Neural progenitor cell (in vitro differentiated cells): ENCODE data around the gene IGSF22. TPM values are rescaled to one million over a fixed set of nuclear protein-coding genes. Genes with fewer than 3 reads are reported as not detected.

Experiments
- DNase-seq: peaks from one replicate; pipeline ENCODE4 v3.0.0-alpha.2; 2016; ENCODE audit warnings: low spot score
- H2AFZ ChIP-seq: fragments of 200-600 bp; sonication (generic); replicated peaks from 2 replicates; pipeline ENCODE4 v1.6.1; 2016; ENCODE audit warnings: antibody characterized with exemption
- H3F3A ChIP-seq: fragments of 200-600 bp; sonication (generic); 2 replicates; pipeline ENCODE4 v1.6.1; 2016; ENCODE audit warnings: antibody characterized with exemption, low read depth
- H3K27ac ChIP-seq: fragments of 200-600 bp; sonication (generic); 2 replicates; pipeline ENCODE4 v1.5.1; 2016; ENCODE audit warnings: mild to moderate bottlenecking
- H3K27me3 ChIP-seq: fragments of 200-600 bp; sonication (generic); 2 replicates; pipeline ENCODE4 v1.6.1; 2016; ENCODE audit warnings: mild to moderate bottlenecking, moderate library complexity
- H3K36me3 ChIP-seq: fragments of 200-600 bp; sonication (generic); 2 replicates; pipeline ENCODE4 v1.5.1; 2016
- H3K4me1 ChIP-seq: fragments of 200-600 bp; sonication (generic); 2 replicates; pipeline ENCODE4 v1.6.1; 2016; ENCODE audit warnings: mixed run types
- H3K4me2 ChIP-seq: fragments of 200-600 bp; sonication (generic); 2 replicates; pipeline ENCODE4 v1.6.1; 2016
- H3K4me3 ChIP-seq: fragments of 200-600 bp; sonication (generic); 2 replicates; pipeline ENCODE4 v1.5.1; 2016
- H3K79me2 ChIP-seq: fragments of 200-600 bp; sonication (generic); 2 replicates; pipeline ENCODE4 v1.6.1; 2016; ENCODE audit warnings: low read depth
- H3K9ac ChIP-seq: fragments of 200-600 bp; sonication (generic); 2 replicates; pipeline ENCODE4 v1.6.1; 2016
- H3K9me3 ChIP-seq: fragments of 200-600 bp; sonication (generic); 2 replicates; pipeline ENCODE4 v1.5.1; 2016; ENCODE audit warnings: low read depth
- H4K20me1 ChIP-seq: fragments of 200-600 bp; sonication (generic); 2 replicates; pipeline ENCODE4 v1.6.1; 2016; ENCODE audit warnings: low read depth
- H3K27ac Mint-ChIP-seq: 3 replicates; pipeline ENCODE4 v1.8.0; 2021; ENCODE audit warnings: mixed read lengths
- H3K27me3 Mint-ChIP-seq: 2 replicates; pipeline ENCODE4 v1.8.0; 2022; ENCODE audit warnings: low read depth, mild to moderate bottlenecking, inconsistent platforms, moderate library complexity, mixed read lengths; ENCODE audit not compliant: insufficient read depth
- H3K36me3 Mint-ChIP-seq: 3 replicates; pipeline ENCODE4 v1.8.0; 2021; ENCODE audit warnings: mixed read lengths
- H3K4me1 Mint-ChIP-seq: 3 replicates; pipeline ENCODE4 v1.8.0; 2021; ENCODE audit warnings: mixed read lengths
- H3K4me3 Mint-ChIP-seq: 3 replicates; pipeline ENCODE4 v1.8.0; 2021; ENCODE audit warnings: mild to moderate bottlenecking, moderate library complexity, mixed read lengths
- H3K9me3 Mint-ChIP-seq: 3 replicates; pipeline ENCODE4 v1.8.0; 2020; ENCODE audit warnings: mixed read lengths
- EZH2 ChIP-seq: fragments of 200-600 bp; sonication (generic); IDR thresholded peaks from 2 replicates; pipeline ENCODE4 v1.6.1; 2017; ENCODE audit warnings: antibody characterized with exemption, mild to moderate bottlenecking, moderate library complexity
- EZH2phosphoT487 ChIP-seq: fragments of 200-600 bp; sonication (generic); IDR thresholded peaks from 2 replicates; pipeline ENCODE4 v1.6.1; 2017; ENCODE audit warnings: antibody characterized with exemption
- total RNA-seq: library from RNA; depleted of rRNA; stranded (reverse); fragments of >200 nt; gene quantifications from 2 replicates; pipeline ENCODE4 v1.2.3, GENCODE V29; 2015; ENCODE audit warnings: low replicate concordance
- TF ChIP-seq, protein P1 (sequence below): fragments of 200-600 bp; sonication (generic); IDR thresholded peaks from 2 replicates; pipeline ENCODE4 v1.5.1; 2017; ENCODE audit warnings: antibody characterized with exemption, mild to moderate bottlenecking

The IGSF22 gene
- total RNA-seq, 1 donor from 2014 or later, result 0.41 TPM

DNA sequence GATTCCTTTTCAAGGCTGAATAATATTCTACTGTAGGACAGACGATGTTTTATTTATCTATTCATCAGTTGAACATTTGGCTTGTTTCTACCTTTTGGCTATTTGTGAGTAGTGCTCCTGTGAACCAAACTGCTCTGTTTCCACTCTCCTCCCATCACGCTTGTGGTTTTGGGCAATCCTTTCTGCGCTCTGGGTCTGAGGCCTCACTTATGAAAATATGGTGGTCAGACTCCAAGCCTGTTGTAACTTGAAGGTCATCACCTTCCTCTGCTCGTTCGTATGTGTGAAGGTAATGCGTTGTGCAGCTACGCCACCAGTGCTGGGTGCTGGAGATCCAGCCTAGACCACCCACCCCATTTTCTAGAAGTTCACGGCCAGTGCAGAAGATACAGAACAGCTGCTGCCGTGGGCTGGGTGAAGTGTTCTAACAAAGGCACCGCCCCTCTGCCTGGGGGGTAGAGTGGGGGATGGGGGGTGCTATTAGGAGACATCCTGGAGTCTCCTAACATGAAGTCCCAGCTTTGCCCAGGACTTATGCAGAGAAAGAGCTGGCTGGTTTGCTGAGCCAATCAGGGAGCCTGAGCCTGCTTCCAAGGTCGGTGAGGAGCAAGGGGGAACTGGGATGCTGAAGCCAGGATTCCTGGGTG lies 44.6 kb upstream of the IGSF22 start:
- peaks cover 13% of the 10 kb centered on the region for H3K27me3 Mint-ChIP-seq
- no peaks in the 10 kb centered on the region for H3K4me1 ChIP-seq
- H3K4me3 Mint-ChIP-seq, result peak overlapping the region; percentile 38
- TF ChIP-seq EZH2, result no peak
- TF ChIP-seq, protein P1, sequence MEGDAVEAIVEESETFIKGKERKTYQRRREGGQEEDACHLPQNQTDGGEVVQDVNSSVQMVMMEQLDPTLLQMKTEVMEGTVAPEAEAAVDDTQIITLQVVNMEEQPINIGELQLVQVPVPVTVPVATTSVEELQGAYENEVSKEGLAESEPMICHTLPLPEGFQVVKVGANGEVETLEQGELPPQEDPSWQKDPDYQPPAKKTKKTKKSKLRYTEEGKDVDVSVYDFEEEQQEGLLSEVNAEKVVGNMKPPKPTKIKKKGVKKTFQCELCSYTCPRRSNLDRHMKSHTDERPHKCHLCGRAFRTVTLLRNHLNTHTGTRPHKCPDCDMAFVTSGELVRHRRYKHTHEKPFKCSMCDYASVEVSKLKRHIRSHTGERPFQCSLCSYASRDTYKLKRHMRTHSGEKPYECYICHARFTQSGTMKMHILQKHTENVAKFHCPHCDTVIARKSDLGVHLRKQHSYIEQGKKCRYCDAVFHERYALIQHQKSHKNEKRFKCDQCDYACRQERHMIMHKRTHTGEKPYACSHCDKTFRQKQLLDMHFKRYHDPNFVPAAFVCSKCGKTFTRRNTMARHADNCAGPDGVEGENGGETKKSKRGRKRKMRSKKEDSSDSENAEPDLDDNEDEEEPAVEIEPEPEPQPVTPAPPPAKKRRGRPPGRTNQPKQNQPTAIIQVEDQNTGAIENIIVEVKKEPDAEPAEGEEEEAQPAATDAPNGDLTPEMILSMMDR, result no peak
- no peak for TF ChIP-seq EZH2phosphoT487
- H4K20me1 ChIP-seq, result peaks cover 3% of the 10 kb centered on the region
- H3K36me3 ChIP-seq, result no peaks in the 10 kb centered on the region
- H3K27ac ChIP-seq, result no peak overlapping the region
- no peaks in the 10 kb centered on the region for H3F3A ChIP-seq
- H3K27ac Mint-ChIP-seq, result no peak overlapping the region
- no peak overlapping the region for H3K9ac ChIP-seq
- H3K79me2 ChIP-seq, result no peaks in the 10 kb centered on the region
- no peaks in the 10 kb centered on the region for H3K36me3 Mint-ChIP-seq
- no peak overlapping the region for H2AFZ ChIP-seq
- no peaks in the 10 kb centered on the region for H3K9me3 Mint-ChIP-seq
- no peaks in the 10 kb centered on the region for H3K4me1 Mint-ChIP-seq
- H3K4me3 ChIP-seq, result no peak overlapping the region
- H3K4me2 ChIP-seq, result no peak overlapping the region
- no peak for DNase-seq
- H3K27me3 ChIP-seq, result no peaks in the 10 kb centered on the region
- H3K9me3 ChIP-seq, result no peaks in the 10 kb centered on the region

DNA sequence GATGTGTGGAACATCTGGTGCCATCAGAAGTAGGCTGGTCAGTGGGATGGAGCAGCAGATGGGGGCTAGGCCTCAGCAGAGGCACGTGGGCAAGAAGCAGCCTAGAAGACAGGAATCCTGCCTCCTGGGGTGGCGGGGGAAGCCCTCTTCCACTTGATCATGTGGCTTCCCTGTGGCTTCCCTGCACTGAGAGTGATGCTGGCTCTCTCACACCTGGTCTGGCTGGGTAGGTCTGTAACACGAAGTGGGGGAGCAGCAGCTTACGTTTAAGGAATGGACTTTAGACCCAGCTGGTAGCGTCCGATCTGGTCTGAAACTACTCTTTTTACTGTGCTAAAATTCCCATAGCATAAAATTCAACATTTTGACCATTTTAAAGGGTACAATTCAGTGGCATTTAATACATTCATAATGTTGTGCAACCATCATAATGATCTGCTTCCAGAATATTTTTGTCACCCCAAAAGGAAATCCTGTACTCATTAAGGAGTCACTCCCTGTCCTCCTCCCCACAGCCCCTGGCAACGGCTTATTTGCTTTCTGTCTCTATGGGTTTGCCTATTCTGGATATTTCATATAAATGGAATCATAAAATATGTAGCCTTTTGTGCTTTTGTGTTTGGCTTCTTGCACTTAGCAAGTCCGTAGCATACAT lies 43.9 kb upstream of the IGSF22 start:
- Histone ChIP-seq H3K27me3 (no peaks in the 10 kb centered on the region), H3K9ac (no peak overlapping the region), H3F3A (no peaks in the 10 kb centered on the region), H4K20me1 (no peaks in the 10 kb centered on the region), H3K36me3 (no peaks in the 10 kb centered on the region), H3K4me2 (no peak overlapping the region), H3K4me3 (no peak overlapping the region), H3K27ac (no peak overlapping the region), H3K79me2 (no peaks in the 10 kb centered on the region), H2AFZ (no peak overlapping the region), H3K9me3 (no peaks in the 10 kb centered on the region), H3K4me1 (no peaks in the 10 kb centered on the region)
- Mint-ChIP-seq H3K9me3 (no peaks in the 10 kb centered on the region), H3K4me3 (no peak overlapping the region), H3K36me3 (no peaks in the 10 kb centered on the region), H3K27me3 (peaks cover 11% of the 10 kb centered on the region), H3K4me1 (no peaks in the 10 kb centered on the region), H3K27ac (no peak overlapping the region)
- no peak for DNase-seq
- TF ChIP-seq EZH2phosphoT487, result no peak
- TF ChIP-seq, protein P1, result no peak
- no peak for TF ChIP-seq EZH2

DNA sequence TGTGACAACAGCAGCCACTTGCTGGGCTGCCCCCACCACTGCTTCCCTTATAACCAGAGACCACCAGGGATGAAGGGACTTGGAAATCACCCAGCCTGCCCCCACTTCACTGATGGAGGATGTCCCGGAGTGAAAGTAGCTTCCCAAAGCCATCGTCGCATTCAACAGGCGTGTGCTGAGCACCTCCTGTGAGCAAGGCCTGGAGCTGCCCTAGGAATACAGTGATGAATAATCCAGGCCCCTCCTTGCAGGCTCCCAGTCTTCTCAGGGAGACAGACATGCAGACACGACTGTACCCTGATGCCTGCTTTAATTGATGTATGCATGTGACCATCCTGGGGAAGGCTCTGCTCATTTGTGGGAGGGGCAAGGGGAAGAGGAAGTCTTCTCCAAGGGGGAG lies 43.0 kb upstream of the IGSF22 start:
- DNase-seq, result no peak
- no peaks in the 10 kb centered on the region for H3K4me1 Mint-ChIP-seq
- H3K9ac ChIP-seq, result no peak overlapping the region
- peaks cover 13% of the 10 kb centered on the region for H3K27me3 Mint-ChIP-seq
- no peak overlapping the region for H3K27ac ChIP-seq
- no peaks in the 10 kb centered on the region for H3K9me3 ChIP-seq
- no peak overlapping the region for H3K4me3 ChIP-seq
- no peaks in the 10 kb centered on the region for H3K27me3 ChIP-seq
- H4K20me1 ChIP-seq, result no peaks in the 10 kb centered on the region
- no peaks in the 10 kb centered on the region for H3K4me1 ChIP-seq
- H3K27ac Mint-ChIP-seq, result no peak overlapping the region
- H3K4me3 Mint-ChIP-seq, result no peak overlapping the region
- no peaks in the 10 kb centered on the region for H3K9me3 Mint-ChIP-seq
- no peaks in the 10 kb centered on the region for H3F3A ChIP-seq
- H3K4me2 ChIP-seq, result no peak overlapping the region
- TF ChIP-seq, protein P1, result no peak
- TF ChIP-seq EZH2phosphoT487 (no peak), EZH2 (no peak)
- H3K79me2 ChIP-seq, result no peaks in the 10 kb centered on the region
- no peak overlapping the region for H2AFZ ChIP-seq
- no peaks in the 10 kb centered on the region for H3K36me3 Mint-ChIP-seq
- H3K36me3 ChIP-seq, result no peaks in the 10 kb centered on the region
